ENCODE results near the gene PKD1.

DNA sequence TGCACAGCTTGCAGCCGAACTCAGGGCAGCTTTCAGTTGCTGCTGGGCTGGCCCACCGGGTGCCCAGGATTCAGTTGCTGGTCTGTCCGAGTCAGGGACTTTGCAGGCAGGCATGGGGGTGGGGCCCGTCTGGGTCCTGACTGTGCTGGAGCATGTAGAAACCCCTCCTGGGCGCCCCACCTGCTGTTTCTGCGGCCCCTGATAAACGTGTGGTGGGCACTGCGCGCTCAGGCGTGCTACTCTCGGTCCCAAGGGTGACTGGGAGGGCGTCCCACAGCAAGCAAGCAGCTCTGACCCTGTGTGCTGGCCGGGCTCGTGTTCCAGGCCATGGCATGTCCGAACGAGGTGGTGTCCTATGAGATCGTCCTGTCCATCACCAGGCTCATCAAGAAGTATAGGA, 75.4 kb downstream of the PKD1 start:
- no peak for TF ChIP-seq POLR2A (IDR thresholded peaks at IDR 0.05; ENCODE audit: low read depth)
- TF ChIP-seq, protein P1, sequence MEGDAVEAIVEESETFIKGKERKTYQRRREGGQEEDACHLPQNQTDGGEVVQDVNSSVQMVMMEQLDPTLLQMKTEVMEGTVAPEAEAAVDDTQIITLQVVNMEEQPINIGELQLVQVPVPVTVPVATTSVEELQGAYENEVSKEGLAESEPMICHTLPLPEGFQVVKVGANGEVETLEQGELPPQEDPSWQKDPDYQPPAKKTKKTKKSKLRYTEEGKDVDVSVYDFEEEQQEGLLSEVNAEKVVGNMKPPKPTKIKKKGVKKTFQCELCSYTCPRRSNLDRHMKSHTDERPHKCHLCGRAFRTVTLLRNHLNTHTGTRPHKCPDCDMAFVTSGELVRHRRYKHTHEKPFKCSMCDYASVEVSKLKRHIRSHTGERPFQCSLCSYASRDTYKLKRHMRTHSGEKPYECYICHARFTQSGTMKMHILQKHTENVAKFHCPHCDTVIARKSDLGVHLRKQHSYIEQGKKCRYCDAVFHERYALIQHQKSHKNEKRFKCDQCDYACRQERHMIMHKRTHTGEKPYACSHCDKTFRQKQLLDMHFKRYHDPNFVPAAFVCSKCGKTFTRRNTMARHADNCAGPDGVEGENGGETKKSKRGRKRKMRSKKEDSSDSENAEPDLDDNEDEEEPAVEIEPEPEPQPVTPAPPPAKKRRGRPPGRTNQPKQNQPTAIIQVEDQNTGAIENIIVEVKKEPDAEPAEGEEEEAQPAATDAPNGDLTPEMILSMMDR (IDR thresholded peaks at IDR 0.05), result no peak
